ENCODE results near the gene GALNT2.

GALNT2 gene

DNA sequence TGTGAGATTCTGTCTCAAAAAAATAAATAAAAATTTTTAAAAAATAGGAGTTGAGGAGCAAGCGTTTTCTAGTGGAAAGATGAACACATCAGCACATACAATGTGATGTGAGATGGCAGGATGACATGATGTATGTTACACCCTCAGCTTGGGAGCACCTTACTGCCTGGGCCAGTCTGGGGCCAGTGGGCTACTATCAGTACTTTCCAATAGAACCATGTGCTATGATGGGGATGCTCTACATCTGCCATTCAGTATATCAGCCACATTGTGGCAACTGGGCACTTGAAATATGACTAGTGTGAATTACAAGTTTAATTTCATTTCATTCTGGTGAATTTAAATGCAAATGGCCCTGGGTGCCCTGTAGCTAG, 203.1 kb downstream of the GALNT2 start:
- TF ChIP-seq, protein P1, sequence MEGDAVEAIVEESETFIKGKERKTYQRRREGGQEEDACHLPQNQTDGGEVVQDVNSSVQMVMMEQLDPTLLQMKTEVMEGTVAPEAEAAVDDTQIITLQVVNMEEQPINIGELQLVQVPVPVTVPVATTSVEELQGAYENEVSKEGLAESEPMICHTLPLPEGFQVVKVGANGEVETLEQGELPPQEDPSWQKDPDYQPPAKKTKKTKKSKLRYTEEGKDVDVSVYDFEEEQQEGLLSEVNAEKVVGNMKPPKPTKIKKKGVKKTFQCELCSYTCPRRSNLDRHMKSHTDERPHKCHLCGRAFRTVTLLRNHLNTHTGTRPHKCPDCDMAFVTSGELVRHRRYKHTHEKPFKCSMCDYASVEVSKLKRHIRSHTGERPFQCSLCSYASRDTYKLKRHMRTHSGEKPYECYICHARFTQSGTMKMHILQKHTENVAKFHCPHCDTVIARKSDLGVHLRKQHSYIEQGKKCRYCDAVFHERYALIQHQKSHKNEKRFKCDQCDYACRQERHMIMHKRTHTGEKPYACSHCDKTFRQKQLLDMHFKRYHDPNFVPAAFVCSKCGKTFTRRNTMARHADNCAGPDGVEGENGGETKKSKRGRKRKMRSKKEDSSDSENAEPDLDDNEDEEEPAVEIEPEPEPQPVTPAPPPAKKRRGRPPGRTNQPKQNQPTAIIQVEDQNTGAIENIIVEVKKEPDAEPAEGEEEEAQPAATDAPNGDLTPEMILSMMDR (IDR thresholded peaks at IDR 0.05; ENCODE audit: insufficient read depth, low read depth, low read length, missing control alignments), result no peak
- H3K4me3 ChIP-seq (ENCODE audit: low read length), result no peak overlapping the region
- DNase-seq (ENCODE audit: low read depth), result no peak

DNA sequence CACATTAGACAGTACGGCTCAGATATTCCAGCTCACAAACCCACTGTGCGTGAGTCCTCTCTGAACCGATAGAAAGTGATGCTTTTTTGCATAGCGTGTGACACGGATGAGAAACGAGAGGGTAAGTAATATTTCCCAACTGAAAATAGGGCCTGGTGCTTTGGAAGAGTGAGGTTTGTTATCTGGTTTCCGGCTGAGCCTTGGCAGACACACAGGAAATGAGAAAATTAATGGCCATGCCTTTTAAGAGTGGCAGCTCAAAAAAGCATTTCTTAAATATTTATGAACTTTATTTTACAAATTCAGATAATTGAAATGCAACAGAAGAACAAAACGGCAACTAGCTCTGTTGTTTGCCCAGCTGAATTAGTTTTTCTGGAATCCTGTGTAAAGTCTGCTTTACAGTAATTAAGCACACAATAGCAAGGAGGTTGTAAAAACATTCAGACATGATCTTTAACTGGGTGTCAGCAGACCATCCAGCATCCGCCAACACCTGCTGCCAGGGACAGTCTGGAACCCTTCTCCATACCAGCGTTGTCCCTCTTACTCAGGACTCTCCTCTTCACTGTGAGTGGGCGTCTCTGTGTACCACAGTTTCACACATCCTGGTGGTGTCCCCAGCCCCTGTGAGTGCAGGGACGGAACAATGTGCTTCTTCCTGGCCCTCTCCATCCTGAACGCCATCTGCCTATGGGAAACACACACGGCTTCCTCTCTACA, 203.7 kb downstream of the GALNT2 start:
- no peak overlapping the region for H3K4me3 ChIP-seq (ENCODE audit: low read length)
- TF ChIP-seq, protein P1 (IDR thresholded peaks at IDR 0.05; ENCODE audit: insufficient read depth, low read depth, low read length, missing control alignments), result no peak
- no peak for DNase-seq (ENCODE audit: low read depth)

DNA sequence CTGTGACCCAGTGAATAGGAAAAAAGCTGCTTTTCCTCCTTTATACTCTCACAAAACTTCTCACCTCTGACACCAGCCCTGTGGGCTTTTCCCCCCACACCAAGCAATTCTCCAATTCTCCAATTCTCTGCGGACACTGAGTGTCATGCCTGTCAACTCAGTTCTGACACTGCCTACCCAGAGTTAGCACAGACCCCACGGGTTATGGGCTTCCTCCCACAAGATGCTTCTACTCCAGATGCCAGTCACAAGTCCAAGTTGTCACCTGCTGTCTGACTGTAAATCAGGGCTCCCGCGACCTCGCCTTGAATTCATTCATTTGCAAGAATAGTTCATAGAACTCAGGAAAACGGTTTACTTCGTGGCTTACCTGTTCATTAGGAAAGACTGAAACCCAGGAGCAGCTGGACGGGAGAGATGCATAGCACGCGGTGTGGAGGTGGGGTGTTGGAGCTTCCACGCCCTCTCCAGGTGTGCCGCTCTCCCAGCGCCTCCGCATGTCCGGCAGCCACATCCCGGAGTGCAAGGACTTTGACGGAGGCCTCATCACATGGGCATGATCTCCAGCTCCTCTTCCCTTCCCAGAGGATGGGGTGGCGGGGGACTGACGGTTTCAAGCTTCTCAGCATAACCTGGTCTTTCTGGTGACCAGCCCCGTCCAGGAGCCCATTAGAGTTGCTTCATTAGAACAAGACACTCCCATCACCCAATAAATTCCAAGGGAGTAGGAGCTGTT, 204.4 kb downstream of the GALNT2 start:
- H3K4me3 ChIP-seq (ENCODE audit: low read length), result no peak overlapping the region
- TF ChIP-seq, protein P1 (IDR thresholded peaks at IDR 0.05; ENCODE audit: insufficient read depth, low read depth, low read length, missing control alignments), result no peak
- no peak for DNase-seq (ENCODE audit: low read depth)

DNA sequence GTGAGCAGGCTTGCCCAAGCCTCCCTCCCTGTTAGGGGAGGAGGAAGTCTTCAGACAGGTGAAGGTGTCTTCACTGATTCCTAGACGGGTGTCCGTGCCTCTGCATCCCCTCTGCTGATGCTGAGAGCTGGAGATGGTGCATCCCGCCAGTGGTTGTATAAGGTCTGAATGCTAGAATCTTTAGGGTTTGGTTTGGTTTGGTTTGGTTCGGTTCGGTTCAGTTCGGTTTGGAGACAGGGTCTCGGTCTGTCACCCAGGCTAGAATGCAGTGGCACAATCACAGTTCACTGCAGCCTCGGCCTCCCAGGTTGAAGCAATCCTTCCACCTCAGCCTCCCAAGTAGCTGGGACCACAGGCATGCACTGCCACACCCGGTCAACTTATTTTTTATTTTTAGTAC, 205.5 kb downstream of the GALNT2 start:
- no peak for DNase-seq (ENCODE audit: low read depth)
- H3K4me3 ChIP-seq (ENCODE audit: low read length), result no peak overlapping the region
- TF ChIP-seq, protein P1 (IDR thresholded peaks at IDR 0.05; ENCODE audit: insufficient read depth, low read depth, low read length, missing control alignments), result no peak

DNA sequence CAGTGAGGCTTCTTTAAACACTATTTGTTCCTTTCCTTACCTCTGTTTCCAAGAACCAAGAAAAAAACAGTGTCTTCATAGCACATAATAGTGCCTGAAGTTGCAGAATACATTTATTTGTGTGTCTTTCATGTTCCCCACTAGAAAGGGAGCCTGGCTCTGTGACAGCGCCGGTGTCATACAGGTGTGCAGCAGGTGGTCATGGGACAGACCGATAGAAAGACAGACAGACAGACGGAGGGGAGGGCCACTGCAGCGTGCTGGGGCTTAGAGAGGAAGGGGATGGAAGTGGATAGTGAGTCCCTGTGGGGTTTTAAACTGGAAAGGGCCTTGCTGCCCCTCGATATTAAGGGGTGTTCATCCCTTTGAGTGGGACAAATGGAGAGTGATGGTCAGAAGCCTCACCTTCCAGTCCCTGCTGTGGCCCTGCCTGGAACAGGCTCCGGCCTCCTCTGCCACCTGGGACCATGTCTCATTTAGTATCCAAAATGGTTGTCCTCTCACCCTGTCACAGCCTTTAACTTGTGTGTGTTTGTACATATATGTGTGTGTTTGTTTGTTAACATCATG, 206.2 kb downstream of the GALNT2 start:
- TF ChIP-seq, protein P1 (IDR thresholded peaks at IDR 0.05; ENCODE audit: insufficient read depth, low read depth, low read length, missing control alignments), result no peak
- no peak for DNase-seq (ENCODE audit: low read depth)
- H3K4me3 ChIP-seq (ENCODE audit: low read length), result no peak overlapping the region

DNA sequence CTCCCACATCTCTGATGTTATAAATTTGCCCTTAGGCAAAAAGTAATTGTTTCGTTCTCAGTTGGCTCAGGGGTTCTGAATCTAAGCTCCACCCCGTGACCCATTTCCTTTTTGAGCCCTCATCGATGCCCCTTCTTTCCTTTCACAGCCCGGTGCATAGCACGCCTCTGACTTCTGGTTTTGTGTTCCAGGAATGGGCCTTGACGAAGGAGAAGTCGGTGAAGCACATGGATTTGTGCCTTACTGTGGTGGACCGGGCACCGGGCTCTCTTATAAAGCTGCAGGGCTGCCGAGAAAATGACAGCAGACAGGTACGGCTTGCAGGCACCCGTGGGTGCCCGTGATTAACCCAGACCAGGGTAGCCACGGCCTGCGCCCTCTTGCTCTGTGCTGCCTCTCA, 207.2 kb downstream of the GALNT2 start:
- H3K4me3 ChIP-seq (ENCODE audit: low read length), result no peak overlapping the region
- TF ChIP-seq, protein P1 (IDR thresholded peaks at IDR 0.05; ENCODE audit: insufficient read depth, low read depth, low read length, missing control alignments), result no peak
- DNase-seq (ENCODE audit: low read depth), result no peak

Data from epithelial cell of esophagus (primary cell).